HG03097 (cell line): ENCODE results near the gene SLC19A2.
"Not testable (repeated sequence)": the region's sequence is repeated elsewhere in the genome, so short reads cannot be mapped to it uniquely, and the experiment has no call there.

Source experiments
- ATAC-seq: cut with Tn5 transposase; IDR thresholded peaks from one replicate; pipeline ENCODE4 v1.9.1; 2021; ENCODE audit not compliant: unreplicated experiment, low FRiP score

The SLC19A2 gene

GRCh38 chr1:169509354-169509753 is 23.6 kb upstream of the SLC19A2 start:
- no peak for ATAC-seq

GRCh38 chr1:169508432-169509338 is 22.9 kb upstream of the SLC19A2 start:
- ATAC-seq = no peak

GRCh38 chr1:169507413-169507812 is 21.7 kb upstream of the SLC19A2 start:
- ATAC-seq = no peak

- not testable (repeated sequence) for ATAC-seq
These were observed 17.9 kb upstream of the SLC19A2 start for GRCh38 chr1:169503601-169504000.

- no peak for ATAC-seq
These were observed 14.1 kb upstream of the SLC19A2 start for GRCh38 chr1:169499807-169500206.

GRCh38 chr1:169497317-169497716 is 11.6 kb upstream of the SLC19A2 start:
- ATAC-seq = no peak

- no peak for ATAC-seq
These were observed 10.2 kb upstream of the SLC19A2 start for GRCh38 chr1:169495916-169496315.

GRCh38 chr1:169495046-169495775 is 9.5 kb upstream of the SLC19A2 start:
- ATAC-seq = no peak

- no peak for ATAC-seq
These were observed 8.6 kb upstream of the SLC19A2 start for GRCh38 chr1:169494343-169494742.

GRCh38 chr1:169493251-169493650 is 7.5 kb upstream of the SLC19A2 start:
- no peak for ATAC-seq

GRCh38 chr1:169491845-169492281 is 6.1 kb upstream of the SLC19A2 start:
- no peak for ATAC-seq

- ATAC-seq = no peak
These were observed 2.4 kb upstream of the SLC19A2 start for GRCh38 chr1:169488157-169488556.

- ATAC-seq = no peak
These were observed 1.8 kb upstream of the SLC19A2 start for GRCh38 chr1:169487561-169487960.

GRCh38 chr1:169487133-169487532 is 1.4 kb upstream of the SLC19A2 start:
- ATAC-seq = no peak

- no peak for ATAC-seq
These were observed 722 bp upstream of the SLC19A2 start for GRCh38 chr1:169486281-169487051.

GRCh38 chr1:169484683-169485430 is 887 bp downstream of the SLC19A2 start:
- no peak for ATAC-seq

- no peak for ATAC-seq
These were observed 1.6 kb downstream of the SLC19A2 start for GRCh38 chr1:169484101-169484500.

- ATAC-seq = no peak
These were observed 2.2 kb downstream of the SLC19A2 start for GRCh38 chr1:169483500-169483966.

GRCh38 chr1:169479363-169480066 is 6.2 kb downstream of the SLC19A2 start:
- no peak for ATAC-seq
